ENCODE data around the gene FKBP8.

The FKBP8 gene

DNA sequence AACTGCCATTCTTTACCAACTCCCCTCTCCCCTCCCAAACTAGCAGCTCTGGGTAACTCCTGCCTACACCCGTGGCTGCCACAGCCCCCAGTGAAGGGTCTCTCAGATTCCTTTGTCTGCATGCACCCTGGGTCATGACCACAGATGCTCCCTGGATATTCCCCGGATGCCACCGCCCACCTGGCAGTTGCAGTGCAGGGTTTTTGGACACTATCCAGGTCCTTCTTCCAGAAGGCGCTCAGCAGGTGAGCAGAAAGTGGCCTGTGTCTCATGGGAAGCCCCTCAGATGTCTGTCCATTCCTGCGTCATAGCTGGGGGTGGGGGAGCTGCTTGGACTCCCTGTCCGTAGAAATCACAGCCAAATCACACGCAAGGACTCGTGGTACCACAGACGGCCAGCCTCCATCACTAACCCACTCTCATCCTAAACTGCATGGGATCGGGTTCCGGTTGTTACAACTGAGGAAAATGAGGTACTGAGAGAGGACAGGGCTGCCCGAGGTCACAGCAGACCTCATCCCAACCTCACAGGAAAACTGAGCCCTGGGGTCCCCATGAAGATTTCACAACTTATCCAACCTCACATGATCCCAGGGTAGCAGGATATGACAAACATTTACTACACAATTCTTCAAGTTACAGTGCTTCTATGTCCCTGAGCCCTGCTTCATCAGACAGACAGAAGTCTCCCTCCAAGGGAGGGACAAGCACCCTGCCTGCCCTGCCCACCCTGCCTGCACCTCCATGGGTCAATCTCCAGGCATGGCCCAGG is 60.1 kb downstream of the FKBP8 start:
- DNase-seq (ENCODE audit: low read depth in 2 of 2) = no peak

All from stimulated activated CD4-positive, alpha-beta T cell treated with anti-CD3 and anti-CD28 coated beads, Interleukin-15, amount 100 ng/mL, for 48 hours (primary cell).